ENCODE data around the gene SNRNP35. TPM values are rescaled to one million over a fixed set of nuclear protein-coding genes. Genes with fewer than 3 reads are reported as not detected.
"Not testable (repeated sequence)": the region's sequence is repeated elsewhere in the genome, so short reads cannot be mapped to it uniquely, and the experiment has no call there.

SNRNP35 gene
- total RNA-seq, 1 experiment from 2014 or later = 20.6 TPM

- no TSS peak for BruUV-seq (replicated peaks)
- H3K4me1 ChIP-seq (ENCODE audit: insufficient read depth, low read length, poor library complexity, severe bottlenecking) = no peaks in the 10 kb centered on the region
- DNase-seq (ENCODE audit: low spot score) = no peak
- ChIA-PET CTCF (no interaction called here), POLR2A (ENCODE audit: low non-redundant PET) (no interaction called here)
- no peak overlapping the region for H3K27ac ChIP-seq (ENCODE audit: low read depth, low read length, poor library complexity, severe bottlenecking)
- no peaks in the 10 kb centered on the region for H3K36me3 ChIP-seq (ENCODE audit: insufficient read depth, low read length, poor library complexity, severe bottlenecking)
- TF ChIP-seq CTCF (conservative IDR thresholded peaks at IDR 0.05; ENCODE audit: low read depth, low read length) (no peak), EZH2 (IDR thresholded peaks at IDR 0.05; ENCODE audit: borderline replicate concordance, low read depth, low read length, poor library complexity, severe bottlenecking) (no peak)
- intact Hi-C loops (cut with micrococcal nuclease; ENCODE audit: unreplicated experiment) = no loop called here
- no peak overlapping the region for H3K4me3 ChIP-seq (ENCODE audit: low read depth, low read length, poor library complexity, severe bottlenecking)
- no peaks in the 10 kb centered on the region for H3K9me3 ChIP-seq (ENCODE audit: low read depth, low read length, poor library complexity, severe bottlenecking)
- H3K27me3 ChIP-seq (replicated peaks; ENCODE audit: insufficient read depth, low read depth, low read length, poor library complexity) = no peaks in the 10 kb centered on the region
Observed at GRCh38 chr12:123428591-123428990, 29.3 kb upstream of the SNRNP35 start.

- H3K27me3 ChIP-seq (replicated peaks; ENCODE audit: insufficient read depth, low read depth, low read length, poor library complexity); H3K36me3 ChIP-seq (ENCODE audit: insufficient read depth, low read length, poor library complexity, severe bottlenecking); CTCF ChIA-PET; BruUV-seq (replicated peaks); intact Hi-C loops (cut with micrococcal nuclease; ENCODE audit: unreplicated experiment); H3K27ac ChIP-seq (ENCODE audit: low read depth, low read length, poor library complexity, severe bottlenecking); POLR2A ChIA-PET (ENCODE audit: low non-redundant PET); H3K9me3 ChIP-seq (ENCODE audit: low read depth, low read length, poor library complexity, severe bottlenecking); H3K4me1 ChIP-seq (ENCODE audit: insufficient read depth, low read length, poor library complexity, severe bottlenecking); H3K4me3 ChIP-seq (ENCODE audit: low read depth, low read length, poor library complexity, severe bottlenecking); DNase-seq (ENCODE audit: low spot score): not testable (repeated sequence)
Observed at GRCh38 chr12:123429101-123429500, 28.8 kb upstream of the SNRNP35 start.

- intact Hi-C loops (cut with micrococcal nuclease; ENCODE audit: unreplicated experiment); POLR2A ChIA-PET (ENCODE audit: low non-redundant PET); H3K4me3 ChIP-seq (ENCODE audit: low read depth, low read length, poor library complexity, severe bottlenecking); BruUV-seq (replicated peaks); H3K27ac ChIP-seq (ENCODE audit: low read depth, low read length, poor library complexity, severe bottlenecking); H3K36me3 ChIP-seq (ENCODE audit: insufficient read depth, low read length, poor library complexity, severe bottlenecking); H3K4me1 ChIP-seq (ENCODE audit: insufficient read depth, low read length, poor library complexity, severe bottlenecking); H3K27me3 ChIP-seq (replicated peaks; ENCODE audit: insufficient read depth, low read depth, low read length, poor library complexity); DNase-seq (ENCODE audit: low spot score); H3K9me3 ChIP-seq (ENCODE audit: low read depth, low read length, poor library complexity, severe bottlenecking): not testable (repeated sequence)
- CTCF ChIA-PET = interaction anchor here (0.6 kb wide), 1 partner anchor 10 kb away, joined by 3 read pairs; no protein-coding TSS in a partner anchor
Observed at GRCh38 chr12:123431951-123432817, 25.8 kb upstream of the SNRNP35 start.

GRCh38 chr12:123433615-123434014 is 24.3 kb upstream of the SNRNP35 start:
- intact Hi-C loops (cut with micrococcal nuclease; ENCODE audit: unreplicated experiment) = no loop called here
- TF ChIP-seq EZH2 (IDR thresholded peaks at IDR 0.05; ENCODE audit: borderline replicate concordance, low read depth, low read length, poor library complexity, severe bottlenecking) = no peak
- no peak for TF ChIP-seq CTCF (conservative IDR thresholded peaks at IDR 0.05; ENCODE audit: low read depth, low read length)
- POLR2A ChIA-PET (ENCODE audit: low non-redundant PET) = no interaction called here
- no peak overlapping the region for H3K27ac ChIP-seq (ENCODE audit: low read depth, low read length, poor library complexity, severe bottlenecking)
- DNase-seq (ENCODE audit: low spot score) = no peak
- no peaks in the 10 kb centered on the region for H3K36me3 ChIP-seq (ENCODE audit: insufficient read depth, low read length, poor library complexity, severe bottlenecking)
- no peaks in the 10 kb centered on the region for H3K4me1 ChIP-seq (ENCODE audit: insufficient read depth, low read length, poor library complexity, severe bottlenecking)
- no peaks in the 10 kb centered on the region for H3K27me3 ChIP-seq (replicated peaks; ENCODE audit: insufficient read depth, low read depth, low read length, poor library complexity)
- H3K4me3 ChIP-seq (ENCODE audit: low read depth, low read length, poor library complexity, severe bottlenecking) = no peak overlapping the region
- CTCF ChIA-PET = no interaction called here
- BruUV-seq (replicated peaks) = no TSS peak
- no peaks in the 10 kb centered on the region for H3K9me3 ChIP-seq (ENCODE audit: low read depth, low read length, poor library complexity, severe bottlenecking)

Measured in A673 (cell line).